T-helper 2 cell (primary cell): ENCODE data around the gene MGST2.
"Not testable (repeated sequence)": the region's sequence is repeated elsewhere in the genome, so short reads cannot be mapped to it uniquely, and the experiment has no call there.

ENCODE experiments used
- DNase-seq, 5 experiments: peaks; one replicate each; pipeline versions ENCODE4 v3.0.0 to v3.0.0-alpha.2; 2012 to 2022
- total RNA-seq, 2 donors: gene quantifications; one replicate each; lab custom pipeline; 2026; lab: John Stamatoyannopoulos, UW

Gene MGST2
- 1.6 to 2.8 reads per million in 2 donors for total RNA-seq

DNA sequence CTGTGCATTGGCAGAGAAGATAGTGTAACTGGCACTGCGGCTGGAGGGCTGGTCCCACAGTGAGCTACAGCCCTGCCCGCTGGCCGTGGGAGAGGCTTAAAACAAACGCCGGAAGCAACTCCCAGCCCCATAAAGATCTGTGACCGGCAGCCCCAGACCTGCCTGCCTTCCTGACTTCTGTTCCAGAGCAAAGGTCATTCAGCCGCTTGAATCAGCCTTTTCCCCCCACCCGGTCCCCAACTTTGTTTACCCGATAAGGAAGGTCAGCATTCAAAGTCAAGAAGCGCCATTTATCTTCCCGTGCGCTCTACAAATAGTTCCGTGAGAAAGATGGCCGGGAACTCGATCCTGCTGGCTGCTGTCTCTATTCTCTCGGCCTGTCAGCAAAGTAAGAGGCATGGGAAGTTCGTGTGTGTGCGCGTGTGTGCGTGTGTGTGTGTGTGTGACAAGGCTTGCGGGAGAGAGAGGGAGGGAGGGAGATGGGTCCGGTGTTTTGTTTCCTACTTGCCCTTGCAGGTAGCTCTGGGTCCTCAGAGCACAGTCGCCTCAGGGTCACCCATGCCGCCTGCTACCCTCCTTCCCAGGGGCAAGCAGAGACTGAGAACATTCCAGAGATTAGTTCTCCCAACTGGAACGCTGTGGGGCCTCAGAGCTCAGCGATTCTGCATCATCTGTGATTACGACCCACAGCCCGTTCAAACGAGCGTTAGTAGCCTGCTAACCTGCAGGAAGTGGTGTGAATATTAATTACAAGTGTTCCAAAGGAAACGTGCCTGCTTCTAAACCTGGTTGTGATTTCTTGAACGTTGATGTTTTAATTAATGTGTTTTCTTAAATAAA, at the start of gene MGST2:
Gene MGST2, plus strand, starts transcription at position 130 of the 840 bp plus-strand sequence. Its CDS starts 201 bp downstream, at position 331.
- peak in 1 of 5 experiments; percentile 68 for DNase-seq

DNA sequence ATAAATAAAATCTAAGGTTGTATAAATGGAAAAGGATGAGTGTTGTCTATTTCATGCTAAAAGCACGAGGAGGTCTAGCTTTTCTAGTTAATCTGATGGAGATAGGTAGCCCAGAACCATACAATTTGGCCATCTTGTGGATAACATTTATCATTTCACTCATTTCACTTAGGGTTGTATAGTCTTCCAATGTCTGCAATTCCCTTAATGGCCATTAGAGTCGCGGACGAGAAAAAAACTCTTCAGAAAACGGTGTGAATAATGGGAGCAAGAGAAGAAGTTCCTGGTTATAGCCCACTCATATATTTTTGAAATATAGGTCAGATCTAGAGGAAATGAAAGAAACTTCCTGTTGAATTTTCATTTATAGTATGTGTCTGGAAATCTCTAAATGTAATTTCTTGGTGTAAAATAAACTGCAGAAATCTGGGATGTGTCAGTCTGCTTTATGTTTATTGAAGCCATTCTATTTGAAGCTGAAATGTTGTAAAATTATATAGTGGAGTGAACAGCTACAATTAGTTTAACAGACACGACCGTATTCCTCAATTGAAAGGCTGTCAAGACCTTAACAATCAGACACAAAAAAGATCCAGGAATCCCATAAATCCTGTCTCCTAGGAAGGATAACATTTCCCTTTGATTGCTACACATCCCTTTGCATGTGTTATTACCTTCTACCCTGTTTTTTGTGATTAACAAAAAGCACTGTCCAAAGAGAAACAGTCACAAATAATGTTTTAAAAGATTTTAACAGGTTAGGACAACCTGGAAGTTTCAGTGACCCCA, 47.7 kb upstream of the MGST2 start:
- DNase-seq: peak in 1 of 5 experiments; percentile 4

DNA sequence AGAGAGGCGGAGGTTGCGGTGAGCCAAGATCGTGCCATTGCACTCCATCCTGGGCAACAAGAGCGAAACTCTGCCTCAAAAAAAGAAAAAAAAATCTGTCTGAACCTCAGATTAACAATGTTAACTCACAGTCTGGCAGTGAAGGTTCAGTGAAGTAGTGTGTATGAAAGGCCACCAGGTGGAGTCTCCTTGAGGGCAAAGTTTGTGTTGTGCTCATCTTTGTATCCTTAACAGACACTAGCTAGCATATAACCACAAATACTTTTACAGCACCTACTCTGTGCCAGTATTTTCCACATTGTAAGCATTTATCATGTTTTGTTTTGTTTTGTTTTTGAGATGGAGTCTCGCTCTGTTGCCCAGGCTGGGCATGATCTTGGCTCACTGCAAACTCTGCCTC, 46.0 kb upstream of the MGST2 start:
- peak in 1 of 5 experiments; percentile 59 for DNase-seq

DNA sequence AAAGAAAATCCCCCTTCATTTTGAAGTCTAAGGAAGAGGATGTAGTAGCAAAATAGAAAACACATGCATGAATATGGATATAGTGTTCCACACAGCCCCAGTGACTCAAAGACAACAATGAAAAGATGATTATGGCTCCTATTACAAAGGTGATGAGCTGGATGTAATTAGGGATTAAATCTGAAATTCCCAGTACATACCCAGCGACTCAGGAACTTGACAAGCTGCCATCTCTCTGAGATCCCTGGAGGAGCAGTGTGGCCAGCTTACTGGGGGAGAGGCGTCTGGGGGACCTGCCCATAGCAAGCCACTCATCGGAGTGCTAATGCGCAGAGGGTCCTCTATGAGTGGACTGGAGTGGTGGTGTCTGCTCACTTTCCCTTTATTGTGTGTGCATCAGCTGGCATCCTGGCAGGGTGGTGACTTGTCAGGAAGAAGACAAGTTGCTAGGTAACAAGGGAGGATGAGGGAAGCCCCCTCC, 42.7 kb upstream of the MGST2 start:
- no peak for DNase-seq

DNA sequence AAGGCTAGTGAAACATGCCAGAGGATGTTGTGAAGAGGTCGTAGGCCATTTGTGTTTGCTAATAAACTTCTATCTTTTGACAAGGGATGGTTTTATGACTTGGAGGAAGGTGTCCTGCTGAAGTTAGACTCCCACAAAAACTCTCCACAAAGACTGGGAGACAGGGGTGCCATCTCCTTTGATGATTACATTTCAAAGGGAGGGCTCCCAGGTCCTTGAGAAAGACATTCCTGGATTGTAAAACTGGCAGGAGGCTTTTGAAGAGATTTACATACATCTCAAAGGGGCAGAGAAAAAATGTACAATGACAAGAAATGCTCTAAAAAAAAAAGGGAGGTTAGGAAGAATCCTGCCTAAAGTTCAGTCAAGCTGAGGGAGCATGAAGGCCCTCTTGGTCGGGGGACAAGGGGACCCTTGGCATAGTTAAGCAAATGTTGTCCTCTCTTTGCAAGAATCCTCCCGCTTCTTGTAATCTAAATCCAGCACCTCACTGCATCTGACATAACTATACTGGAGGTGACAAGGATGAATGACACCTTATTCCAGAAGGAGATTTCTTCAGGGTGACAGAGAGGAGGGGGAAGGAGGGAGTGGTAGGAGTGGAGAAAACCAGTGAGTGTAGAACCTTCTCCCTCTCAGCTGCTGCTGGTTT, 41.1 kb upstream of the MGST2 start:
- no peak for DNase-seq

DNA sequence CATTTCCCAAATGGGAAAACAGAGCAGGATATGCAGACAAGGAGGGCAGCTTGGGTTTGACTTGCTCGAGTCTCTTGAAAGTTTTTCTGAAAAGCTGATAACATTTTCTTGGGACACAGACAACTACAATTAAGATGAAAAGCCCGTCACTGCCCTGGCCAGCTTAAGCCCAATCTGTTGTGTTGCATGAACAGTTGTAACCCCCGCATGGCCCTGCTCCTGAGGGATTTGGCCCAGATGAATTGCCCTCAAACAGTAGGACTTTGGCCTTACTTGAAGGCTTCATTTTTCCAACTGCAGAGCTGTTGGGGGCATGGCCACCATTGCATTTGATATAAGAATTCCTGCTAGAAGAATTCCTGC, 40.5 kb upstream of the MGST2 start:
- DNase-seq: no peak

DNA sequence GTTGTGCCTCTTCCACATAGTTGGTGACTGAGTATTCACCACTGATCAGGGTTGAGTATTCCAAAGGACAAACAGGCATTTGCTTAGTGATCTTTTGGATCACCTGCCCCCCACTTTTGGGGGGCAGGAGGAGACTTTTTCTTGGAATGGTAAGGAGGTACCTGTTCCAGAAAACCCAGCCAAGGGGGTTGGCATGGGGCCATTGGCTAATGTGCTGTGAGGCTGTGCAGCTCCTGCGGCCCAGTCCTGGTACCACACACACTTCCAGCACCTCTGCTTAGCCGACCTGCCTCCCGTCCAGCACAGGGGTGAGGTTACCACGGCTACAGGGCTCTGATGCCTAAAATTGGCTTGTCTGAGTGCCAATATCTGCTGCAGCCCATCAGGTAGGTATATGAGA, 40.1 kb upstream of the MGST2 start:
- DNase-seq: no peak

DNA sequence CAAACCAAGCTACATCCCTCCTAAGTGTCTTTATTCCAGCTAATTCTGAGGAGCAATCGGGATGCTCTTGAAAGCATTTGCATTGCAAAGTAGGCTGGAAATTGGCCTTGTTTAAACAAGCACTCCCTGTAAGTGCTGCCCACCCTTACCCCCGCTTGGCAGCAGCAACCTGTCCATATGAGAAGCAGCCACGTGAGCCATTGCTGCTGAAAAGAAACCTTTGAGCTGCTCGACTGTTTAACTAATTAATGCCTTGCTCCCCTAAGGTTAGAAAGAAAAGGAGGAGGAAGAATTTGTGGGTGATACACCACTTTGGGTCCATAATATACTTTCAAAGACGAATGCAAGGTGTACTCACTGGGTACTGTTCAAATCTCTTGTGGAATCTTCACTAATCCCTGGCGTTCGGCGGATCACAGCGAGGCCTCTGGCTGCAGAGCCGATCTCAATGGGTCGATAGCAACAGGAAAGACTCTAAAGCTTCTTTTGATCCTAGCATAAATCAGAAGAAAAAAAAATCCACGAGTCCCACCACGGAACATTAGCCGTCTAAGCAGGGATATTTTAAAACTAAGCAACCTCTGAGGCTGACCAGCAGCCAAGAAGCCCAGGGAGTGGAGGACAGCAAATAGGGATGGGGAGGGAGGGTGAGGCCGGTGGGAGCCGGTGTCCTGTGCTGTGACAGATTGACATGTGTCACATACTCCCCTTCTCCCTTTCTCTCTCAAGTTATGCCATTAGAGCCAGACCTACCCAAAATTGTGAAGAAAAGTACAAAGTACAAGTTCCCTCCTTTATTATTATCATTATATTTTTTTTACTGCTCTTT, 37.2 kb upstream of the MGST2 start:
- DNase-seq: no peak

DNA sequence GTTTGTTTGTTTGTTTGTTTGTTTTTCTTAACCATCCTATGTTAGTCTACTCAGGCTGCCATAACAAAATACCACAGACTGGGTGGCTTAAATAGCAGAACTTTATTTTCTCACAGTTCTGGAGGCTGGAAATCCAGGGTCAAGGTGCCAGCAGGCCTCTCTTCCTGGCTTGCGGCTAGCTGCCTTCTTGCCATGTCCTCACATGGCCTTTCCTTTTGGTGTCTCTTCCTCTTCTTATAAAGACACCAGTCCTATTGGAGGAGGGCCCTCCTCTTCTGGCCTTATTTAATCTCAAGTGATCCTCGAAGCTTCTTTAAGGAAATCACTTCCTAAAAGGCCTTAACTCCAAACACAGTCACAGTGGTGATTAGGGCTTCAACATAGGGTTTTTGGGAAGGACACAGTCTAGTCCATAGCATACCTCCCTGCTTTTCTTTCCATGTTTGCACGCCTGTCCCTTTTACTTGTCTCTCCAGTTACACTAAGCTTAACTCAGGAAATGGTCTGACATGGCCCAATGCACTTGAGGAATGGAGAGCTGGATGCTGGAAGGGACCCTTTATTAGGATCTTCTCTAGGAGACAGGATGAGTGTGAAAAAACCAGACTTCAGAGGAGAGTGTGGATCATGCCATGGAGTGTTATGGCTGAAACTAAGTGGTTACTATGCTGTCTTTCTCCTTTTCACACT, 36.0 kb upstream of the MGST2 start:
- no peak for DNase-seq

DNA sequence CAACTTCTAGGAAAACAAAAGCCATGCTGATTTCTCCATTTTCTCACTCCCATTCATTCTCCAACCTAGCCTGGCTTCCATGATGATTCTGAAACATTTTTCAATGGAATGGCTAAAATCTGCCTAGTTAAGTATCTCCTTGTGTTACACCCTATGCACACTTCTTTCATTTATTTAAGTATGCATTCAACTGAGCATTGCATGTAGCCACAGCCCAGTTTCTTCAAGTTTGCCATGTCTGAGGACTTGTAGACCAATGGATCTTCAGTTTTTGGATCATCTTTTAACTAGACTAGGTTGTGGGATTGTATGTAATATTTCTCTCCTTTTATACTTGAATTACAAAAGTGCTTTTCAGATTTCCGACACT, 35.5 kb upstream of the MGST2 start:
- DNase-seq: no peak

DNA sequence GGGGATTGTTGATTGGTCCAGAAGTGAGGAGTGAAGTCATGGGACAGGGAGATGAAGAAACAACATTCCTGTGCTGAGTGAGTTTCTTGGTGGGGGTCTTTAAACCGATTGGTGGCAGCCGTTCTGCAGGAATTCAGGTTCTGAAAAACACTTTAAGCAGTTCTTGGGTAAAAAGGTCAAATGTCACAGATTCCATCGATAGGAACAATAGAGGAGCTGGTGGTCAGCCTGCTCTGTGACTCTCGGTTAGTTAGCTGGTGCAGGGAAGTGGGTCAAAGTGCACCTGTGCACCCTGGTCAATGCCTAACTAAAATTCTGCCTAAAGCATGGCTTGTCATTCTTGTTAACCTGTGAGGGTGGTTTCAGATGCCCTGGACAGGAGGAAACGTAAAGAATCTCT, 34.6 kb upstream of the MGST2 start:
- DNase-seq: no peak

DNA sequence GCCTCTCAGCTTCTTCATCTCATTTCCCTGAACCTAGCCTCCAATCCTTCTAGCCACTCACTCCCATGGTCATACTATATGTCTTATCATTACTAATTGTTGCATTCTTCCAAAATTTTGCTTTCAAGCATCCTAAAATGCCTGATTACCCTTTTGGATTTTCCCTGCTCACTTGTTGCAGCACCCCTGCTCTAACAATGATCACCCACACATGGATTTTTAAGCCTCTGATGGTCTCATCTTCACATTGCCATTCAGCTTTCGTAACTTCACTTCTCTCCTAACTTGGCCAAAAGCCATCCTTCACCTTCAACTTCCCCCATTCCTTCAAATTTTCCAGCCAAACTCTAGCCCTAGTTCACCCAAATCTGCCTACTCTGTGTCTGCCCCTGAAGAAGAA, 33.8 kb upstream of the MGST2 start:
- DNase-seq: no peak

DNA sequence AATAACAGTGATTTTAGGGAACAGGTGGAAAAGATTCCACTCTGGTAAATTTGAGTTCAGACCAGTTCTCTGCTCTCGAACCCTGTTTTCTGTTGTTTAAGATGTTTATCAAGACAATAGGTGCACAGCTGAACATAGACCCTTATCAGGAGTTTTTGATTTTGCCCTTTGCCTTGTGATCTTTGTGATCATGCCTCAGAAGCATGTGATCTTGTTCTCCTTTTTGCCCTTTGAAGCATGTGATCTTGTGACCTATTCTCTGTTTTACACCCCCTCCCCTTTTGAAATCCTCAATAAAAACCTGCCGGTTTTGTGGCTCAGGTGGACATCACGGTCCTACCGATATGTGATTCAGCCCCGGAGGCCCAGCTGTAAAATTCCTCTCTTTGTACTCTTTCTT, 32.9 kb upstream of the MGST2 start:
- not testable (repeated sequence) for DNase-seq

DNA sequence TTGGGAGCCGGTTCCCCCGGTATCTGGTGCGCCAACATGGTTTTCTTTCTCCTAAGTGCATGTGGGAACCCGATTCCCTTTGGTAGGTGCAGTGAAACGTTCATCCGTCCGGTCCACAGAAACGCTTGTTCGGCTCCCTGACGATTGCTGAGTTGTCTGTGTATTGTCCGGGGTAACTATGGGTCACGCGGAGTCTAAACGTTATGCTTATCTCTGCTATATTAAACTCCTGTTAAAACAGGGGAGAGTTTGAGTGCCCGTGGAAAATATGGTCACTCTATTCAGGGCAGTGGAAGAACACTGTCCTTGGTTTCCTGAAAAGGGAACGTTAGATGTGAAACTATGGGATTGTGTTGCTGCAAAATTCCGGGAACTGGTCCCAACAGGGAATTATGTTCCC, 32.4 kb upstream of the MGST2 start:
- no peak for DNase-seq

DNA sequence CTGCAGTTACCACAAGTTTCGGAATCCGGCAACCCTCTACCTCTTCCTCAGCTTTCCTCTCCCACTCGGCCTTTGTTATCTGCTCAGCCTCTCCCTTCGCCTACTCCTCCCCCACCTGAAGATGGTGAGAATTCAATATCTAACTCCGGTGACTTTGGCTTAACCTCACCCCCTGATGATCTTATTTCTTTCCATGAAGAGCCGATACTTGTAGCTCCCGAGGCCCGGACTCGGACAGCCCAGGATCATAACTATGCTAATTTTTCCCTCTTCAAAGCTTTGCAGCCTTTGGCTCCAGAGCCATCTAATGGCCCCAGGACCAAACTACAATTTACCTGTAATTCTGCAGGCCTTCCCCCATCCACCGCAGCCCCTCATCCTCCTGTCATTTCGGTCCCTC, 32.0 kb upstream of the MGST2 start:
- no peak for DNase-seq

DNA sequence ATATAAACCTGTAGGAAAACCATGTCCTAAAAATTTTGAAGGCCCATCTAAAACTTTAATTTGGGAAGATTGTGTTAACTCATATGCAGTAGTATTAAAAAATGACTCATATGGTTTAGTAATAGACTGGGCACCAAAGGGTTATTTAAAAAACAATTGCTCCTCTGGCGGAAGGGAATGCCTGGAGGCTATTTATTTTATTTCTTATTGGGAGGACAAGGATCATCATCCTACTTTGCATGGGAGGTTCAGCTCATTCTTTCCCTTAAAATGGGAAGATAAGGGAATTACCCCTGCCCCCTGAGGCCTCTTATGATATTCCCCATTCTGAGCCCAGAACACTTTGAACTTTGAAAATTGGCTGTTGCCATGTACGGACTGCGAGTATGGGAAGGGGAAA, 29.7 kb upstream of the MGST2 start:
- DNase-seq: no peak

DNA sequence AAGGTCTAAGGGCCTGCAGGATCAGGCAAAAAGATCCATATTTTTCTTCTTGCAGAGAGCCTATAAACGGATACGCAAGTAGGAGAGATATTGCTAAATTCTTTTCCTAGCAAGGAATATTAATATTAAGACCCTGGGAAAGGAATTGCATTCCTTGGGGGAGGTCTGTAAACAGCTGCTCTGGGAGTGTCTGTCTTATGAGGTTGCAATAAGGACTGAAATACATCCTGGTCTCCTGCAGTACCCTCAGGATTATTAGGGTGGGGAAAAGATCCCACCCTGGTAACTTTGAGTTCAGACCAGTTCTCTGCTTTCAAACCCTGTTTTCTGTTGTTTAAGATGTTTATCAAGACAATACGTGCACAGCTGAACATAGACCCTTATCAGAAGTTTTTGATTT, 27.3 kb upstream of the MGST2 start:
- DNase-seq: not testable (repeated sequence)

DNA sequence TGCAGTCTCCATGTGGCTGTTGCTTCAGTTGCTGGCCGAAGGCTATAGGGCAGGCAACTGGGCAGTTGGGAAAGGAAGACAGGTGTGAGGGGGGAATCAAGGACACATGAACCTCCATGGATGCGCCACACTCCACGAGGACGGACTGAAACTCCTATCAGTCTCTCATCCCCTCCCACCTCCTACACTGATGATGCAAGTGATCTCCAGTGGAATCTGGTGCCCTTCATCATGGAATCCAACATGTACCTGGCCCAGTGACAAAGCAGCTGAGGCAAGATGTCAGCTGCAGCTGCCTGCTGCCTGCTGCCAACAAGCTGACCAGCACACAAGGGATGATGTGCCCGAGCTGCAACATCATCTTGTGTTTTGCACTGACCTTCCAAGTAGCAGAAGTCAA, 26.0 kb upstream of the MGST2 start:
- DNase-seq: no peak

DNA sequence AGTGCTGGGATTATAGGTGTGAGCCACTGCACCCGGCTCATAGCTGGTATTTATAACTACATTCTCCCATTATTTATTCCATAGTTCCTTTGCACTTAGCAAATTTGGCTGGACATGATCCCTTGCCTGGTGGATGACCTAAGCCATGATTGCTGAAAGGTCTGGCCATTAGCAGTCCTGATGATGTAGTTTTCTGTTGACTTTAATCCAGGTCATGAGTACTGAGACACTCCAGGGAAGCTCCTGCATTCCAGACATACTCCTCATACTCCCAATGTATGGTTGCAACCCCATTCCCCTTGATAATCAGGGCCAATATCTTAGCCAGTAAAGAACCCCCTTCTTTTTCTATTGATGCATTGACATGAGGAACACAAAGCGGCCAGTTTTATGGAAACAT, 24.4 kb upstream of the MGST2 start:
- no peak for DNase-seq

DNA sequence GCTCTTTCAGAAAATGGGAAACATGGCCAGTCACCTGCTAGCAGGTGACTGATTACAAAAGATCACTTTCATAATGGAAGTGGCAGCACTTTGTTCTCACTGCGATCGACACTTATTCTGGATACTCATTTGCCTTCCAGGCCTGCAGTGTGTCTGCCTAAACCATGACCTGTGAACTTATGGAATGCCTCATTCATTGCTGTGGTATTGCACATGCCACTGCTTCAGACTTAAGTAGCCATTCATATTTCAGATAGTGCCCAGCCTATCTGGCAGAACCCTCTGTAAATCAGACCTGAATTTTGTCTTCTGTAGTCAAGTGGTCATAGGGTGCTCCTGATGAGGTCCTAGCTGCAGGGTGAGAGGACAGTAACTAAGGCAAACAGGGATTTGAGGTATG, 23.3 kb upstream of the MGST2 start:
- DNase-seq: no peak

DNA sequence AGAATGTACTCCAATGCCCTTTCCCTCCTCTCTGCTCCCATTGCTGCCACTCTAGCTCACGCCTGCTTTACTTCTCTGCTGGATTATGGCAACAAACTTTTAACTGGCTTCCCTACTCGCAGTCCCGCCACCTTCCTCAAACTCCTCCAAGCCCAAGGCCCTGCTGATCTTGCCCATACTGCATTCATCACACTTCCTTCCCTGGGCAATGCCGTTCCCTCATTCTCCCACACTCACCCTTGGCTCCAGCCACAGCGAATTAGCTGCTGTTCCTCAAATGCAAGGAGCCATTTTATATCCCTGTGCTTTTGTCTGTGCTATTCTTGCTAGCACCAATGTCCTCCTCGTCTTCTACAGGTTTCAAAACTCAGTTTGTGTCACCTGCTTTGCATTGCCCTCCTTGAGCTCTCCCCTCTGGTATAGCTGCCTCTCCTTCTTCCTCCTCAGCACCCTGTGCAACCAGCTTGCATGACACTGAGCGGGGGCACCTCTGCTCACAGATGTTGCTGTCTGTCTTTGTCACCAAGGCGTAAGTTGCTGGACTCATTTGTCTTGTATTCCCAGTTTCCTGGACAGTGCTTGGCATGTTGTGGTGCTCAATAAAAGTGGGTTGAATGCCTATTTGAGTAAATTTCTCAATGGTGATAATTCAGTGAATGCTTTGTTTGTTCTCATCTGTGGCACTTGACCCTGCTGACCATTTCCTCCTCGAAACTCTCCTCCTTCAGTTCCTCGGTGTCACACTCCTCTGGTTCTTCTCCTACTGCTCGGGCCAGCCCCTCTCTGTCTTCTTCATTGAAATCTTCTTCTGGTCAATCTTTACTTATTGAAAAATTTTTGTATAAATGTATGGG, 22.4 kb upstream of the MGST2 start:
- DNase-seq: no peak
